Fibroblast of the aortic adventitia (primary cell): ENCODE results near the gene WBP1L. TPM values are rescaled to one million over a fixed set of nuclear protein-coding genes. Genes with fewer than 3 reads are reported as not detected.
"Not testable (repeated sequence)": the region's sequence is repeated elsewhere in the genome, so short reads cannot be mapped to it uniquely, and the experiment has no call there.

ENCODE experiments used
- DNase-seq: peaks from one replicate; pipeline ENCODE4 v3.0.0-alpha.2; 2010; ENCODE audit warnings: low read depth
- H3K4me3 ChIP-seq: 2 replicates; pipeline ENCODE4 v1.5.1; 2011; ENCODE audit warnings: low read depth, mild to moderate bottlenecking, control low read depth, low read length, moderate library complexity
- total RNA-seq: library from RNA; depleted of rRNA; stranded (reverse); fragments of >200 nt; gene quantifications from 2 replicates; pipeline ENCODE4 v1.2.3, GENCODE V29; 2012; ENCODE audit warnings: low replicate concordance
- TF ChIP-seq, protein P1 (sequence below): IDR thresholded peaks from 2 replicates; pipeline ENCODE4 v1.5.1; 2011; ENCODE audit warnings: mild to moderate bottlenecking, low read length, control low read depth, inconsistent platforms; ENCODE audit not compliant: insufficient read depth

Gene WBP1L
- total RNA-seq, 1 donor, result 76.1 TPM

DNA sequence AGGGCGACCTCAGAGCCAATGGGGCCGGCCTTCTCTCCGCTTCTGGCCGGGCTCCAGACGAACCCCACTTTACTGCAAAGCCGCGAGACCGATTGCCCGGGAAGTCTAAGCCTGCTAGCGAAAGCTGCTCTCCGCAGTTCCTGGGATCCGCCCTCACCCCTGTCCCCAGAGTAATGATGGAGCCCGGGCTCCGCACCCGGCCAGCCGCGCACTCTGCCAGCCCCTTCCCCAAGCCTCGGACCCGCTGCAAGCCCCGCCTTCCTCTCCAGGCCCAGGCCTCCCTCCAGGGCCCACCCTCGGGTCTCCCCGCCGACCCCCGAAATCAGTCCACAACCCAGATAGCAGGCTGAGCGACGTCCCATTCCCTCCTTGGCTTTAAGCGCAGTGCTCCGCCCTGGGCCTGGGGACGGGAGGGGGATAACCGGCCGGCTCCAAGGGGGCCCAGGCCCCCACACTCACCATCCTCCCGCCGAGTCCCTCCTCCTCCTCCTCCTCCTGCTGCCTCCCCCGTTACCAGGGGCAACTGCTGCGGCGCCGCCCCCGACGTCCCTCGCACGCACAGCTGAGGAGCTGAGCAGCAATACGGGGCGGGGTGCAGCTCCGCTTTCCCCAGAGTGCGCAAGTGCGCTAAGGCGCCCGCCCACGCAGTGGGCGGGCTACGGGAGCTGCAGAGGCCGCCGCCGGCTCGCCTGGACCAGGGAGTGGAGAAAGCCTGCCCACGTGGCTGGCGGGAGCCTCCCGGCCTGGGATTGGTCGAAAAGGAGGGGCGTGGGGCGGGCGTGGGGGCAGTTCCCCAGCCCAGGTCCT is 29.7 kb upstream of the WBP1L start, which contains the start of gene ARL3:
Gene ARL3 (minus strand): TSS at position 584 of the 807 bp plus-strand sequence. CDS start 122 bp downstream, at position 462.
- peak within 1 kb of the TSS; percentile 96 for H3K4me3 ChIP-seq
- TF ChIP-seq, protein P1, sequence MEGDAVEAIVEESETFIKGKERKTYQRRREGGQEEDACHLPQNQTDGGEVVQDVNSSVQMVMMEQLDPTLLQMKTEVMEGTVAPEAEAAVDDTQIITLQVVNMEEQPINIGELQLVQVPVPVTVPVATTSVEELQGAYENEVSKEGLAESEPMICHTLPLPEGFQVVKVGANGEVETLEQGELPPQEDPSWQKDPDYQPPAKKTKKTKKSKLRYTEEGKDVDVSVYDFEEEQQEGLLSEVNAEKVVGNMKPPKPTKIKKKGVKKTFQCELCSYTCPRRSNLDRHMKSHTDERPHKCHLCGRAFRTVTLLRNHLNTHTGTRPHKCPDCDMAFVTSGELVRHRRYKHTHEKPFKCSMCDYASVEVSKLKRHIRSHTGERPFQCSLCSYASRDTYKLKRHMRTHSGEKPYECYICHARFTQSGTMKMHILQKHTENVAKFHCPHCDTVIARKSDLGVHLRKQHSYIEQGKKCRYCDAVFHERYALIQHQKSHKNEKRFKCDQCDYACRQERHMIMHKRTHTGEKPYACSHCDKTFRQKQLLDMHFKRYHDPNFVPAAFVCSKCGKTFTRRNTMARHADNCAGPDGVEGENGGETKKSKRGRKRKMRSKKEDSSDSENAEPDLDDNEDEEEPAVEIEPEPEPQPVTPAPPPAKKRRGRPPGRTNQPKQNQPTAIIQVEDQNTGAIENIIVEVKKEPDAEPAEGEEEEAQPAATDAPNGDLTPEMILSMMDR, result no peak
- peak; percentile 96 for DNase-seq

DNA sequence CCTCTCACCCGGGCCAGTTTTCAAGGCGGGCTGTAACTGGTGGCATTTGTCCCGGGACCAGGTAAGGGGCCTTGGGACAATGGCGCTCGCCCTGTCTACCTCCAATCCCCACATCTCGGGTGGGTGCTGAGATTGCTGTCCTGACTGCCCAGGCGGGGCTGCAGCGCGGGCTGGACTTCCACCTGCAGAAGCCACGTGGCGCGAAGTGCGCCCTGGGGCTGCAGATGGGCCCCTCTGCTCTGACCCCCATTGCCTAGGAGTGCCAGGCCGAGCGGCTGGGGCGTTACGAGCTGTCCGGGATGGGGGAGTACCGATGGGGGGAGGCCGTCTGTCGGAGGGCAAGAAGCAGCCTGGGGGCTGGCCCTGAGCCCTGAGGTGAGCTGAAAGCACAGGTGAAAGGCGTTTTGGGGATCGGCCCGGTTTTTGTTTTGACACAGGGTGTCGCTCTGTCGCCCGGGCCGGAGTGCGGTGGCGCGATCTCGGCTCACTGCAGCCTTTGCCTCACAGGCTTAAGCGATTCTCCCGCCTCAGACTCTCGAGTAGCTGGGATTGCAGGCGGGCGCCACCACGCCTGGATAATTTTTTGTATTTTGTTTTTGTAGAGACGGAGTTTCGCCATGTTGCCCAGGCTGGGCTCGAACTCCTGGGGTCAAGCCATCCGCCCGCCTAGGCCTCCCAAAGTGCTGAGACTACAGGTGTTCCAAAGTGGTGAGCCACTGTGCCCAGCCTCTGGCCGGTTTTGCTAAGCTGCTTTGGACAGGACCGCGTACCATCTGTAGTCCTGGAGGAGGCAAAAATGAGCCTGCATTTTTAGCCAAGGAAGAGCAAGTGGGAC is 28.9 kb upstream of the WBP1L start, which contains the start of gene SFXN2:
Gene SFXN2 (plus strand): TSS at position 16 of the 835 bp plus-strand sequence. CDS start 12,001 bp downstream, outside the sequence.
- peak within 1 kb of the TSS; percentile 96 for H3K4me3 ChIP-seq
- no peak for DNase-seq
- TF ChIP-seq, protein P1, result no peak

DNA sequence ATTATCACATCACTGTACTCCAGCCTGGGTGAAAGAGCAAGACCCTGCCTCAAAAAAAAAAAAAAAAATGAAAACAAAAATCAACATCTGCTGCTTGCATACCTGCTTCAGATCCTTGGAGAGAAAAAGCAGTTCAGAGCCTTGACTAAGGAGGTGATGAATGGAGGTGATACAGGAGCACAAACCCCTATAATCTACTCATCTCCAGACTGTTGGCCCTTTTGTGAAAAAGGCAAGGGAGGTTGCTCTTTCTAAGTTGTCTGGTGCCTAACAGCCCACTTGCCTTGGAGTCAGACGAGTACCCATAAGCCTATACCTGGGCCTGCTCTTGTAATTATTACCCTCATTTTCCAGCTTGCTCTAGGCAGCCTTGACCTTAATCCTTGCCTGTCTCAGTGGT is 27.9 kb upstream of the WBP1L start:
- TF ChIP-seq, protein P1, result no peak
- no peak for DNase-seq
- no peak overlapping the region for H3K4me3 ChIP-seq

DNA sequence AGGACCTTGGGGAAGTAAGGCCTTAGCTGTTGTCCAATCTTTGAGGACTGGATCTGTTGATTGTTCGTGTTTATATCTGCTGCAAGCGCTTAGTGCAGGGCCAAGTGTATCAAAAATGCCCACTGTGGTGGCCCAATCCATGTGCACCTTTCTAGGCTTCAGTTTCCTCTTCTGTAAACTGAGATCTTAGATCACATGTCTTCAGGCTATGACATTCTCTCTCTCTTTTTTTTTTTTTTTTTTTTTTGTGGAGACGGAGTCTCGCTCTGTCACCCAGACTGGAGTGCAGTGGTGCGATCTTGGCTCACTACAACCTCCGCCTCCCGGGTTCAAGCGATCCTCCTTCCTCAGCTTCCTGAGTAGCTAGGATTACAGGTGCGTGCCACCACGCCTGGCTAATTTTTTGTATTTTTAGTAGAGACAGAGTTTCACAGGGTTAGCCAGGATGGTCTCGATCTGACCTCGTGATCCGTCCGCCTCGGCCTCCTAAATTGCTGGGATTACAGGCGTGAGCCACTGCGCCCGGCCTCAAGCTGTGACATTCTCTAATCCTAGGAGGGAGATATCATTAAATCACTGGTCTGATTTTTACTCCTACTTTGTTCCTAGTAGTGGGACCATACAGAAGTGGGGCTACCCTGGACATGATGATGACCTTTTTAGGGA is 26.7 kb upstream of the WBP1L start:
- not testable (repeated sequence) for H3K4me3 ChIP-seq, DNase-seq

DNA sequence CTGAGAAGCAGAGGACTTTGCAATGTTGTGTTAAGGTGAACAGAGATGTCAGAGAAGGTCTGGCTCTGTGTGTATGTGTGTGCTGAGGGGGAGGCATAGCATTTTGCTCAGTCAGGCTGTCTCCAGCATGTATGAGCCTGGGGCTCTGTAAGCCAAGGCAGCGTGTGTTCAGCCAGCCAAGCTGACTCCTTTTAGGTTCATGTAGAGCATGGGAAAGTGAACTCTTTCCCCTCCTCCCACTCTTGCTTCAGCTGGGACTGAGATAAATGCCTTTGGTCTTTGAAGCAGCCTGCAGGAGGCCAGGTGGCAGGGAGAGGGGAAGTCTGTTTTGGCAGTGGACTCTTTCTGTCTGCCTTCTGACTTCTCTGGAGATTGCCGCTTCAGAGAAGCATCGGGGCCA is 25.5 kb upstream of the WBP1L start:
- DNase-seq, result peak; percentile 29
- no peak overlapping the region for H3K4me3 ChIP-seq
- TF ChIP-seq, protein P1, result no peak

DNA sequence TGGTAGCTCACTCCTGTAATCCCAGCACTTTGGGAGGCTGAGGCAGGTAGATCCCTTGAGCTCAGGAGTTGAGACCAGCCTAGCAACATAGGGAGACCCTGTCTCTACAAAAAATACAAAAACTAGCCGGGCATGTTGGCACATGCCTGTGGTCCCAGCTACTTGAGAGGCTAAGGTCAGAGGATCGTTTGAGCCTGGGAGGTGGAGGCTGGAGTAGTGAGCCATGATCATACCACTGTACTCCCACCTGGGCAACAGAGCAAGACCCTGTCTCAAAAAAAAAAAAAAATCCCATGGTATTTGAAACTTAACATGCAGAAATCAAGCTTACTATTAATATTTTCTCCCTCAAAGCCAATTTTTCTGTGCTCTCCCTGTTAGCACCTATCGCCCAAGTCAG is 23.4 kb upstream of the WBP1L start:
- DNase-seq, result no peak
- no peak overlapping the region for H3K4me3 ChIP-seq
- TF ChIP-seq, protein P1, result no peak

DNA sequence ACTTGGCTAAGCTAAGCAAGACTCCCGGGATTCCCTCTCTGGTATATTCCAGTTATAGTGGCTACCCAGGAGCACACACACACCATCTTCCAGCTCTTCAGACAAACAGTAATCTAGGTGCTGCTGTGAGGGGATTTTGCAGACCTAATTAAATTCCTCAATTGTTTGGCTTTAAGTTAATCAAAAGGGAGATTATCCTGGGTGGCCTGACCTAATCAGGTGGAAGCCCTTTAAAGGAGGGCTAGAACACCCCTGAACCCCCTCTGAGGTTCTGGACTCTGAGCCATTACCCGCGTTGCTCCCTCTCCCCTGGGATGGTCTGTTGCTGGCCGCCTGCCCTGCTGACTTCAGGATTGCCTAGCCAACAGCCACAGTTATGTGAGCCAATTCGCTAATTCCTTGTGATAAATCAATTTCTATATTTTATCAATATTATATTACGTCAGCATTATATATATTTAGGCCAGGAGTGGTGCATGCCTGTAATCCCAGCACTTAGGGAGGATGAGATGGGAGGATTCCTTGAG is 22.9 kb upstream of the WBP1L start:
- TF ChIP-seq, protein P1, result no peak
- no peak for DNase-seq
- no peak overlapping the region for H3K4me3 ChIP-seq
